Activated T-helper 1 cell treated with anti-CD3 and anti-CD28 coated beads, Interleukin-12 subunit alpha, Interleukin-12 subunit beta, Interleukin-2, Interleukin-4 antibody, amounts not matched to agents 30 ng/mL and 10 ng/mL and 1 ng/mL, durations not matched to agents 14 hours and 24 hours and 36 hours (primary cell): ENCODE data around the gene CCDC88C. TPM values are rescaled to one million over a fixed set of nuclear protein-coding genes. Genes with fewer than 3 reads are reported as not detected.
"Not testable (repeated sequence)": the region's sequence is repeated elsewhere in the genome, so short reads cannot be mapped to it uniquely, and the experiment has no call there.

Experiments used
- DNase-seq: peaks from one replicate; pipeline ENCODE4 v3.0.0; 2021; ENCODE audit warnings: low spot score
- H3K27ac Mint-ChIP-seq: one replicate; pipeline ENCODE4 v1.8.0; 2021; ENCODE audit warnings: mild to moderate bottlenecking, mixed read lengths
- H3K27me3 Mint-ChIP-seq: one replicate; pipeline ENCODE4 v1.8.0; 2022; ENCODE audit warnings: mild to moderate bottlenecking, moderate library complexity, mixed read lengths; ENCODE audit not compliant: insufficient read depth
- H3K36me3 Mint-ChIP-seq: one replicate; pipeline ENCODE4 v1.8.0; 2021; ENCODE audit warnings: low read depth, mixed read lengths
- H3K4me1 Mint-ChIP-seq: one replicate; pipeline ENCODE4 v1.8.0; 2021; ENCODE audit warnings: low read depth, mixed read lengths
- H3K4me3 Mint-ChIP-seq: one replicate; pipeline ENCODE4 v1.8.0; 2021; ENCODE audit warnings: mild to moderate bottlenecking, moderate library complexity, mixed read lengths
- H3K9me3 Mint-ChIP-seq: one replicate; pipeline ENCODE4 v1.8.0; 2021; ENCODE audit warnings: mixed read lengths
- intact Hi-C: fragments of 100-400 bp; cut with micrococcal nuclease; formaldehyde crosslinking; loops from one replicate; pipeline ENCODE4 v1.15.1; 2024
- total RNA-seq: library from RNA; stranded (reverse); gene quantifications from 2 replicates; pipeline ENCODE4 v1.2.3, GENCODE V29; 2022

CCDC88C gene
- 85.9 and 91.7 TPM in 2 replicates for total RNA-seq

GRCh38 chr14:91417120-91417982, at the start of gene CCDC88C:
Gene CCDC88C, minus strand, starts transcription at chr14:91417820. Its CDS starts 130 bp downstream, at chr14:91417690.
- H3K36me3 Mint-ChIP-seq, result peaks cover 31% of the 10 kb centered on the region
- peak within 1 kb of the TSS; percentile 99 for H3K27ac Mint-ChIP-seq
- peaks cover 3% of the 10 kb centered on the region for H3K27me3 Mint-ChIP-seq
- H3K4me3 Mint-ChIP-seq, result peak within 1 kb of the TSS; percentile 93
- peaks cover 53% of the 10 kb centered on the region for H3K4me1 Mint-ChIP-seq
- intact Hi-C loops, result loop anchor here (2.0 to 10.0 kb wide), 6 partner anchors 47 to 593 kb away; partner anchors contain the start of genes RPS6KA5 and TC2N
- peak; percentile 79 for DNase-seq
- H3K9me3 Mint-ChIP-seq, result no peaks in the 10 kb centered on the region

GRCh38 chr14:91466192-91466591, 48.6 kb upstream of the CCDC88C start:
- Mint-ChIP-seq H3K27me3 (no peaks in the 10 kb centered on the region), H3K4me3 (no peak overlapping the region), H3K36me3 (peaks cover 63% of the 10 kb centered on the region), H3K9me3 (no peaks in the 10 kb centered on the region), H3K4me1 (peaks cover 28% of the 10 kb centered on the region), H3K27ac (no peak overlapping the region)
- DNase-seq, result no peak
- intact Hi-C loops, result no loop called here

- no peak for DNase-seq
- H3K27ac Mint-ChIP-seq, result peak overlapping the region; percentile 81
- intact Hi-C loops, result loop anchor here (1.0 to 2.0 kb wide), 4 partner anchors 44 to 235 kb away; partner anchors contain the start of gene CCDC88C
- no peak overlapping the region for H3K4me3 Mint-ChIP-seq
- H3K4me1 Mint-ChIP-seq, result peaks cover 20% of the 10 kb centered on the region
- no peaks in the 10 kb centered on the region for H3K9me3 Mint-ChIP-seq
- peaks cover 60% of the 10 kb centered on the region for H3K36me3 Mint-ChIP-seq
- H3K27me3 Mint-ChIP-seq, result no peaks in the 10 kb centered on the region
These were observed 47.1 kb upstream of the CCDC88C start for GRCh38 chr14:91464615-91465205.

- H3K27me3 Mint-ChIP-seq, result no peaks in the 10 kb centered on the region
- peaks cover 15% of the 10 kb centered on the region for H3K4me1 Mint-ChIP-seq
- no peak for DNase-seq
- intact Hi-C loops, result no loop called here
- H3K36me3 Mint-ChIP-seq, result peaks cover 46% of the 10 kb centered on the region
- H3K27ac Mint-ChIP-seq, result no peak overlapping the region
- no peaks in the 10 kb centered on the region for H3K9me3 Mint-ChIP-seq
- no peak overlapping the region for H3K4me3 Mint-ChIP-seq
These were observed 41.0 kb upstream of the CCDC88C start for GRCh38 chr14:91458612-91459011.

GRCh38 chr14:91456283-91456682, 38.7 kb upstream of the CCDC88C start:
- peaks cover 31% of the 10 kb centered on the region for H3K36me3 Mint-ChIP-seq

GRCh38 chr14:91454580-91454979, 37.0 kb upstream of the CCDC88C start:
- H3K4me3 Mint-ChIP-seq, result no peak overlapping the region
- DNase-seq, result no peak
- peaks cover 10% of the 10 kb centered on the region for H3K4me1 Mint-ChIP-seq
- H3K36me3 Mint-ChIP-seq, result peaks cover 20% of the 10 kb centered on the region
- H3K9me3 Mint-ChIP-seq, result no peaks in the 10 kb centered on the region
- H3K27ac Mint-ChIP-seq, result no peak overlapping the region
- intact Hi-C loops, result no loop called here
- H3K27me3 Mint-ChIP-seq, result peaks cover 7% of the 10 kb centered on the region

More at GRCh38 chr14:91456283-91456682, 38.7 kb upstream of the CCDC88C start:
- no peak for DNase-seq
- intact Hi-C loops, result no loop called here
- Mint-ChIP-seq H3K9me3 (no peaks in the 10 kb centered on the region), H3K4me1 (peaks cover 10% of the 10 kb centered on the region), H3K27ac (no peak overlapping the region), H3K4me3 (no peak overlapping the region), H3K27me3 (peaks cover 2% of the 10 kb centered on the region)

GRCh38 chr14:91454155-91454554, 36.5 kb upstream of the CCDC88C start:
- no peak overlapping the region for H3K27ac Mint-ChIP-seq
- peaks cover 7% of the 10 kb centered on the region for H3K27me3 Mint-ChIP-seq
- no peak for DNase-seq
- H3K9me3 Mint-ChIP-seq, result no peaks in the 10 kb centered on the region
- intact Hi-C loops, result no loop called here
- H3K4me3 Mint-ChIP-seq, result no peak overlapping the region
- H3K4me1 Mint-ChIP-seq, result peaks cover 10% of the 10 kb centered on the region
- peaks cover 20% of the 10 kb centered on the region for H3K36me3 Mint-ChIP-seq

GRCh38 chr14:91453744-91454143, 36.1 kb upstream of the CCDC88C start:
- Mint-ChIP-seq H3K27ac (no peak overlapping the region), H3K27me3 (peaks cover 10% of the 10 kb centered on the region), H3K9me3 (no peaks in the 10 kb centered on the region), H3K36me3 (peaks cover 19% of the 10 kb centered on the region), H3K4me3 (no peak overlapping the region), H3K4me1 (peaks cover 10% of the 10 kb centered on the region)
- no peak for DNase-seq
- intact Hi-C loops, result no loop called here

- no peak for DNase-seq
These were observed 26.9 kb upstream of the CCDC88C start for GRCh38 chr14:91444335-91445020.

GRCh38 chr14:91439345-91439744, 21.7 kb upstream of the CCDC88C start:
- Mint-ChIP-seq H3K36me3 (peaks cover 3% of the 10 kb centered on the region), H3K27ac (no peak overlapping the region), H3K4me1 (no peaks in the 10 kb centered on the region), H3K9me3 (peaks cover 19% of the 10 kb centered on the region), H3K27me3 (peaks cover 17% of the 10 kb centered on the region), H3K4me3 (no peak overlapping the region)
- intact Hi-C loops, result no loop called here
- DNase-seq, result no peak

More at GRCh38 chr14:91444335-91445020, 26.9 kb upstream of the CCDC88C start:
- H3K4me1 Mint-ChIP-seq, result no peaks in the 10 kb centered on the region
- intact Hi-C loops, result no loop called here
- peaks cover 24% of the 10 kb centered on the region for H3K27me3 Mint-ChIP-seq
- H3K9me3 Mint-ChIP-seq, result peaks cover 9% of the 10 kb centered on the region
- no peak overlapping the region for H3K27ac Mint-ChIP-seq
- no peak overlapping the region for H3K4me3 Mint-ChIP-seq
- no peaks in the 10 kb centered on the region for H3K36me3 Mint-ChIP-seq

GRCh38 chr14:91438845-91439244, 21.2 kb upstream of the CCDC88C start:
- intact Hi-C loops, result no loop called here
- Mint-ChIP-seq H3K27ac (no peak overlapping the region), H3K4me3 (no peak overlapping the region), H3K36me3 (peaks cover 3% of the 10 kb centered on the region), H3K27me3 (peaks cover 14% of the 10 kb centered on the region), H3K4me1 (no peaks in the 10 kb centered on the region), H3K9me3 (peaks cover 19% of the 10 kb centered on the region)
- DNase-seq, result no peak

GRCh38 chr14:91436266-91436665, 18.6 kb upstream of the CCDC88C start:
- peaks cover 15% of the 10 kb centered on the region for H3K9me3 Mint-ChIP-seq
- DNase-seq, H3K27me3 Mint-ChIP-seq, intact Hi-C loops, H3K36me3 Mint-ChIP-seq, H3K4me1 Mint-ChIP-seq, H3K27ac Mint-ChIP-seq, H3K4me3 Mint-ChIP-seq: not testable (repeated sequence)

- no peaks in the 10 kb centered on the region for H3K9me3 Mint-ChIP-seq
- H3K27me3 Mint-ChIP-seq, result no peaks in the 10 kb centered on the region
- DNase-seq, result no peak
- intact Hi-C loops, result no loop called here
- peaks cover 11% of the 10 kb centered on the region for H3K4me1 Mint-ChIP-seq
- no peak overlapping the region for H3K27ac Mint-ChIP-seq
- H3K4me3 Mint-ChIP-seq, result no peak overlapping the region
- no peaks in the 10 kb centered on the region for H3K36me3 Mint-ChIP-seq
These were observed 11.8 kb upstream of the CCDC88C start for GRCh38 chr14:91429385-91429784.
